Muscle layer of duodenum (tissue), 2 donors: ENCODE results near the gene MYO1D.
"Not testable (repeated sequence)": the region's sequence is repeated elsewhere in the genome, so short reads cannot be mapped to it uniquely, and the experiment has no call there.

ENCODE experiments used
- H3K27ac ChIP-seq: one replicate; pipeline ENCODE4 v1.7.0; 2013; ENCODE audit warnings: mild to moderate bottlenecking, low read length
- H3K27me3 ChIP-seq: one replicate; pipeline ENCODE4 v1.7.0; 2013; ENCODE audit warnings: low read depth, mild to moderate bottlenecking, control low read depth, low read length
- H3K36me3 ChIP-seq, 2 donors: one replicate each; pipeline ENCODE4 v1.7.0; 2013; ENCODE audit warnings: low read length in 2 of 2, control low read depth in 1 of 2, mild to moderate bottlenecking in 1 of 2; ENCODE audit not compliant: insufficient read depth in 2 of 2, control insufficient read depth in 1 of 2
- H3K4me1 ChIP-seq, 2 donors: one replicate each; pipeline ENCODE4 v1.7.0; 2013; ENCODE audit warnings: low read length in 2 of 2, mild to moderate bottlenecking in 2 of 2, control low read depth in 1 of 2, moderate library complexity in 1 of 2; ENCODE audit not compliant: insufficient read depth in 2 of 2, control insufficient read depth in 1 of 2
- H3K4me3 ChIP-seq, 2 donors: one replicate each; pipeline ENCODE4 v1.7.0; 2013; ENCODE audit warnings: low read length in 2 of 2, low read depth in 1 of 2, mild to moderate bottlenecking in 1 of 2
- H3K9me3 ChIP-seq, 2 donors: one replicate each; pipeline ENCODE4 v1.7.0; 2013; ENCODE audit warnings: low read length in 2 of 2, control low read depth in 1 of 2, mild to moderate bottlenecking in 1 of 2; ENCODE audit not compliant: control insufficient read depth in 1 of 2
- donor health status: healthy.

MYO1D gene

GRCh38 chr17:32725697-32726096, 151.2 kb downstream of the MYO1D start:
- peaks cover 0 to 2% of the 10 kb centered on the region in 2 donors for H3K36me3 ChIP-seq
- H3K4me3 ChIP-seq: no peak overlapping the region
- no peaks in the 10 kb centered on the region for H3K27me3 ChIP-seq
- H3K4me1 ChIP-seq: no peaks in the 10 kb centered on the region
- no peak overlapping the region for H3K27ac ChIP-seq
- H3K9me3 ChIP-seq: no peaks in the 10 kb centered on the region

DNA sequence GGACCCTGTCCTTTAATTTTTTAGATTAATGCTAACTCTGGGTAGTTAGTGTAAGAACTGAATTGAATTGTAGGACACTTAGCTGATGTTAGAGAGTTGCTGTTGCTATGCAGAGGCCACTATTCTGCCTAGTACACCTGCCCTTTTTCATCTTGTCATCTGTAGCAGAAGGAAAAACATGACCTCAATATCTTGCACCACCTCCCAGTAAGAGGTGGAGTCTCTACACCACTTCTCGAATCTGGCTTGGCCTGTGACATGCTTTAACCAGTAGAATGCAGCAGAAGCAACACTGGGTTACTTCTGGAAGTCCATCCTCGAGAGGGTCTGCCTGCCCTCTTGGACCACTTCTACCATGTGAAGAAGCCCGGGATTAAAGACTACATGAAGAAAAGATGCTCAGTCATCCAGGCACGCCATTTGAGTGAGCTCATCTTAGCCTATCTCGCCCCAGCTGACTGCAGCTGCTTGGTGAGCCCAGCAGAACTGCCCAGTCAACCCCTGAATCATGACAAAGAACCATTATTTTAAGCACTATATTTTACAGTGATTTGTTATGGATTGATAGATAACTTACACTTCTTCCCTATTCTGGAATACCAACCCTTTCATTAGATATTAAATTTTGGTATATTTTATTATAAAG, 153.5 kb downstream of the MYO1D start:
- no peaks in the 10 kb centered on the region for H3K9me3 ChIP-seq
- H3K36me3 ChIP-seq: peaks cover 0 to 3% of the 10 kb centered on the region in 2 donors
- H3K27ac ChIP-seq: no peak overlapping the region
- no peaks in the 10 kb centered on the region for H3K27me3 ChIP-seq
- no peak overlapping the region for H3K4me3 ChIP-seq
- H3K4me1 ChIP-seq: no peaks in the 10 kb centered on the region

DNA sequence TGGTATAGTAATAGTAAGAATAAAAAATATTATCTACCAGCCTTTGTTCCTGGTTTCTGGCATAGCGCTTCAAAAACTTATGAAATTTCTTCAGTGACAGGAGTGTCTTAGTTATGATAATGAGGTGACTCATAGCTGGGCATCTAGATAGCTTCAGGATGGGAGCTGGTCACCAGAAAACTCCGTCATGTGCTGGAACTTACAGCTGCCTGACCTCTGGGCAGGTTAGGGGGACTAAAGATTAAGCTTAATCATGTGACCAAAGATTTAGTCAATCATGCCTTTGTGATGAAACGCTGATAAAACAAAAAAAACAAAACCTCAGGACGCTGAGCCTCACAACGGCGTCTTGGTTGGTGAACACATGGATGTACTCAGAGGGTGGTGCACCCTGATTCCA, 154.2 kb downstream of the MYO1D start:
- Histone ChIP-seq H3K27ac (no peak overlapping the region), H3K4me3 (no peak overlapping the region), H3K36me3 (peaks cover 0 to 3% of the 10 kb centered on the region in 2 donors), H3K4me1 (no peaks in the 10 kb centered on the region), H3K9me3 (no peaks in the 10 kb centered on the region), H3K27me3 (no peaks in the 10 kb centered on the region)

GRCh38 chr17:32720671-32721070, 156.3 kb downstream of the MYO1D start:
- H3K27ac ChIP-seq: no peak overlapping the region
- H3K4me3 ChIP-seq: no peak overlapping the region
- peaks cover 0 to 3% of the 10 kb centered on the region in 2 donors for H3K36me3 ChIP-seq
- H3K9me3 ChIP-seq: no peaks in the 10 kb centered on the region
- no peaks in the 10 kb centered on the region for H3K4me1 ChIP-seq
- no peaks in the 10 kb centered on the region for H3K27me3 ChIP-seq

GRCh38 chr17:32719689-32720088, 157.2 kb downstream of the MYO1D start:
- peaks cover 0 to 3% of the 10 kb centered on the region in 2 donors for H3K36me3 ChIP-seq
- no peak overlapping the region for H3K4me3 ChIP-seq
- H3K27me3 ChIP-seq: no peaks in the 10 kb centered on the region
- H3K4me1 ChIP-seq: no peaks in the 10 kb centered on the region
- no peaks in the 10 kb centered on the region for H3K9me3 ChIP-seq
- no peak overlapping the region for H3K27ac ChIP-seq

- not testable (repeated sequence) for H3K4me3 ChIP-seq, H3K27ac ChIP-seq, H3K9me3 ChIP-seq, H3K4me1 ChIP-seq, H3K36me3 ChIP-seq, H3K27me3 ChIP-seq
Observed at GRCh38 chr17:32714922-32715321, 162.0 kb downstream of the MYO1D start.

- not testable (repeated sequence) for H3K36me3 ChIP-seq, H3K27ac ChIP-seq, H3K27me3 ChIP-seq, H3K4me3 ChIP-seq, H3K9me3 ChIP-seq, H3K4me1 ChIP-seq
Observed at GRCh38 chr17:32714206-32714605, 162.7 kb downstream of the MYO1D start.

DNA sequence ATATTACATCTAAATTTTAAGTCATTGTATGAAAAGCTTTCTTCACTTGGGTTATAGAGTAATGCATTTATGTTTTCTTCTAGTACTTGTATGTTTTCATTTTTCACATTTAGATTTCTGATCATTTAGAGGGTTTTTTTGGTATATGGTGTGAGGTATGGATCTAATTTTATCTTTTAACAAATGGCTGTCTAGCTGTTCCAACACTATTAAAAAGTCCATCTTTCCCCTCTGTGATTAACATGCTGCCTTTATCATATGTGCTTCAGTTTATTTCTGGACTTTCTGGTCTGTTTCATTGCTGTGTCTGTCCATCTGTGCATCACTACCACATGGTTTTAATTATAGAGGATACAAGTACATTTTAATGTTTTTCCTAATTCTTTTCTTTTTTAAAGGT, 163.8 kb downstream of the MYO1D start:
- no peaks in the 10 kb centered on the region for H3K9me3 ChIP-seq

DNA sequence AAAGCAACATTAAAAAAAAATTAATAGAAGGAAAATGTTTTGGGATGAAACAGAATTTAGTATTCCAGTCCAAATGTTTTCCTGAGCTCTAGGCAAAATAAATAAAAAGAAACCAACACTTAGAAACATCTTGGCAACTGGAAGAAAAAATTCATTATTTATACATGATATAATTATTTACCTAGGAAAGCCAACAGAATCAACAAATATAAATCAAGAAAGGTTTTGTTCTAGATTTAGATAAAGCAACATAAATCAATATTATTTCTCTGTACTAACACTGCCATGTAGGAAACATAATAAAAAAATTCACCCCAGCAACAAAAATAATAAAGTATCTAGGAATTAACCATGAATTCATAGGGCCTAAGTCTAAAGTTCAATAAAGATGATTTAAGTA, 167.4 kb downstream of the MYO1D start:
- H3K4me3 ChIP-seq: no peak overlapping the region
- no peaks in the 10 kb centered on the region for H3K4me1 ChIP-seq
- H3K36me3 ChIP-seq: peaks cover 0 to 5% of the 10 kb centered on the region in 2 donors
- no peak overlapping the region for H3K27ac ChIP-seq
- no peaks in the 10 kb centered on the region for H3K27me3 ChIP-seq
- H3K9me3 ChIP-seq: no peaks in the 10 kb centered on the region

More for the DNA sequence above, 163.8 kb downstream of the MYO1D start:
- H3K36me3 ChIP-seq: peaks cover 0 to 5% of the 10 kb centered on the region in 2 donors
- H3K4me3 ChIP-seq: no peak overlapping the region
- H3K4me1 ChIP-seq: no peaks in the 10 kb centered on the region
- no peaks in the 10 kb centered on the region for H3K27me3 ChIP-seq
- no peak overlapping the region for H3K27ac ChIP-seq

GRCh38 chr17:32701871-32702270, 175.1 kb downstream of the MYO1D start:
- no peak overlapping the region for H3K27ac ChIP-seq
- no peaks in the 10 kb centered on the region for H3K27me3 ChIP-seq
- H3K9me3 ChIP-seq: no peaks in the 10 kb centered on the region
- no peak overlapping the region for H3K4me3 ChIP-seq
- no peaks in the 10 kb centered on the region for H3K4me1 ChIP-seq
- H3K36me3 ChIP-seq: no peaks in the 10 kb centered on the region

- no peaks in the 10 kb centered on the region for H3K4me1 ChIP-seq
- no peaks in the 10 kb centered on the region for H3K27me3 ChIP-seq
- H3K27ac ChIP-seq: no peak overlapping the region
Observed at GRCh38 chr17:32699247-32699646, 177.7 kb downstream of the MYO1D start.

More at GRCh38 chr17:32699247-32699646, 177.7 kb downstream of the MYO1D start:
- Histone ChIP-seq H3K4me3 (no peak overlapping the region), H3K9me3 (no peaks in the 10 kb centered on the region), H3K36me3 (no peaks in the 10 kb centered on the region)
